Measurements from ENCODE around the gene RBM33. TPM values are rescaled to one million over a fixed set of nuclear protein-coding genes. Genes with fewer than 3 reads are reported as not detected.

Gene RBM33
- total and polyA plus RNA-seq, 7 donors, result 11.6 to 49.3 (median 40.4) TPM

- no peak overlapping the region for H3K4me3 ChIP-seq
- no peaks in the 10 kb centered on the region for H3K27me3 ChIP-seq (ENCODE audit: insufficient read depth in 3 of 3, low read length in 2 of 3)
- no peak for ATAC-seq
- H3K36me3 ChIP-seq (ENCODE audit: insufficient read depth in 1 of 2, low read depth in 1 of 2), result peaks cover 6 to 60% of the 10 kb centered on the region in 2 donors
- H3K9me3 ChIP-seq, result no peaks in the 10 kb centered on the region
- 76 to 81% (median 78%) methylated on average over 17 of the region's 17 CpGs for WGBS, 3 donors
- no peak overlapping the region for H3K27ac ChIP-seq
- no peak for DNase-seq
- no peak for TF ChIP-seq CTCF (IDR thresholded peaks at IDR 0.05)
- intact Hi-C loops (cut with DNase I), result no loop called here
- H3K4me1 ChIP-seq, result peaks cover 16% of the 10 kb centered on the region
Observed at GRCh38 chr7:155744971-155745683, 100.7 kb downstream of the RBM33 start.

- H3K4me1 ChIP-seq, result peaks cover 22% of the 10 kb centered on the region
- H3K36me3 ChIP-seq (ENCODE audit: insufficient read depth in 1 of 2, low read depth in 1 of 2), result peaks cover 6 to 54% of the 10 kb centered on the region in 2 donors
- H3K27me3 ChIP-seq (ENCODE audit: insufficient read depth in 3 of 3, low read length in 2 of 3), result no peaks in the 10 kb centered on the region
- no peak overlapping the region for H3K4me3 ChIP-seq
- 93 to 96% (median 93%) methylated on average over 9 of the region's 9 CpGs for WGBS, 3 donors
- intact Hi-C loops (cut with DNase I), result no loop called here
- no peaks in the 10 kb centered on the region for H3K9me3 ChIP-seq
- ATAC-seq (peak in 2 of 4 donors; percentile 19 to 40), DNase-seq (no peak)
- TF ChIP-seq CTCF (IDR thresholded peaks at IDR 0.05), result no peak
- H3K27ac ChIP-seq, result no peak overlapping the region
Observed at GRCh38 chr7:155745737-155746136, 101.3 kb downstream of the RBM33 start.

GRCh38 chr7:155746188-155746587 is 101.7 kb downstream of the RBM33 start:
- intact Hi-C loops (cut with DNase I), result no loop called here
- TF ChIP-seq CTCF (IDR thresholded peaks at IDR 0.05), result no peak
- Histone ChIP-seq H3K36me3 (ENCODE audit: insufficient read depth in 1 of 2, low read depth in 1 of 2) (peaks cover 6 to 53% of the 10 kb centered on the region in 2 donors), H3K4me1 (peaks cover 25% of the 10 kb centered on the region), H3K27me3 (ENCODE audit: insufficient read depth in 3 of 3, low read length in 2 of 3) (no peaks in the 10 kb centered on the region), H3K4me3 (no peak overlapping the region), H3K27ac (no peak overlapping the region), H3K9me3 (no peaks in the 10 kb centered on the region)
- no peak for ATAC-seq
- 68 to 89% (median 75%) methylated on average over 2 of the region's 2 CpGs for WGBS, 3 donors
- no peak for DNase-seq

GRCh38 chr7:155747209-155747608 is 102.7 kb downstream of the RBM33 start:
- DNase-seq, result no peak
- H3K36me3 ChIP-seq (ENCODE audit: insufficient read depth in 1 of 2, low read depth in 1 of 2), result peaks cover 6 to 43% of the 10 kb centered on the region in 2 donors
- no peak overlapping the region for H3K27ac ChIP-seq
- H3K4me1 ChIP-seq, result peaks cover 30% of the 10 kb centered on the region
- 68 to 94% (median 71%) methylated on average over 1 of the region's 1 CpG for WGBS, 3 donors
- no peak overlapping the region for H3K4me3 ChIP-seq
- no peaks in the 10 kb centered on the region for H3K27me3 ChIP-seq (ENCODE audit: insufficient read depth in 3 of 3, low read length in 2 of 3)
- intact Hi-C loops (cut with DNase I), result no loop called here
- no peak for TF ChIP-seq CTCF (IDR thresholded peaks at IDR 0.05)
- ATAC-seq, result no peak
- H3K9me3 ChIP-seq, result no peaks in the 10 kb centered on the region

- Histone ChIP-seq H3K36me3 (ENCODE audit: insufficient read depth in 1 of 2, low read depth in 1 of 2) (peaks cover 4 to 23% of the 10 kb centered on the region in 2 donors), H3K4me3 (no peak overlapping the region), H3K27me3 (ENCODE audit: insufficient read depth in 3 of 3, low read length in 2 of 3) (no peaks in the 10 kb centered on the region), H3K27ac (no peak overlapping the region), H3K4me1 (peaks cover 53% of the 10 kb centered on the region), H3K9me3 (no peaks in the 10 kb centered on the region)
- ATAC-seq, result no peak
- no peak for DNase-seq
- intact Hi-C loops (cut with DNase I), result no loop called here
- WGBS, 3 donors, result 76 to 88% (median 83%) methylated on average over 3 of the region's 3 CpGs
- no peak for TF ChIP-seq CTCF (IDR thresholded peaks at IDR 0.05)
Observed at GRCh38 chr7:155749578-155749977, 105.1 kb downstream of the RBM33 start.
